PFSK-1 (cell line): ENCODE data around the gene TMEM87B.

Source experiments
- FOXP2 ChIP-seq: optimal IDR thresholded peaks from 2 replicates; pipeline ENCODE3; 2011; ENCODE audit warnings: borderline replicate concordance, control low read depth, inconsistent platforms; ENCODE audit not compliant: insufficient read depth; ENCODE audit errors: extremely low read length, extremely low read depth
- POLR2AphosphoS5 ChIP-seq: IDR thresholded peaks from 2 replicates; pipeline ENCODE4 v1.6.1; 2012; ENCODE audit warnings: low read depth, mild to moderate bottlenecking, control low read depth, low read length, moderate library complexity
- SIN3A ChIP-seq: IDR thresholded peaks from 2 replicates; pipeline ENCODE4 v1.6.1; 2012; ENCODE audit warnings: mild to moderate bottlenecking, low read length, moderate library complexity, borderline replicate concordance; ENCODE audit not compliant: insufficient read depth
- TAF1 ChIP-seq: IDR thresholded peaks from 2 replicates; pipeline ENCODE4 v1.6.1; 2012; ENCODE audit warnings: low read length, control low read depth, borderline replicate concordance; ENCODE audit not compliant: insufficient read depth
- TF ChIP-seq, protein P1 (sequence below), 2 experiments: IDR thresholded peaks; 2 replicates each; pipeline versions ENCODE4 v1.6.1 to v1.8.0; 2011 to 2012; ENCODE audit warnings: low read depth in 2 of 2, low read length in 2 of 2, control low read depth in 1 of 2, inconsistent platforms in 1 of 2, mild to moderate bottlenecking in 1 of 2, moderate library complexity in 1 of 2; ENCODE audit not compliant: insufficient read depth in 1 of 2

The TMEM87B gene

DNA sequence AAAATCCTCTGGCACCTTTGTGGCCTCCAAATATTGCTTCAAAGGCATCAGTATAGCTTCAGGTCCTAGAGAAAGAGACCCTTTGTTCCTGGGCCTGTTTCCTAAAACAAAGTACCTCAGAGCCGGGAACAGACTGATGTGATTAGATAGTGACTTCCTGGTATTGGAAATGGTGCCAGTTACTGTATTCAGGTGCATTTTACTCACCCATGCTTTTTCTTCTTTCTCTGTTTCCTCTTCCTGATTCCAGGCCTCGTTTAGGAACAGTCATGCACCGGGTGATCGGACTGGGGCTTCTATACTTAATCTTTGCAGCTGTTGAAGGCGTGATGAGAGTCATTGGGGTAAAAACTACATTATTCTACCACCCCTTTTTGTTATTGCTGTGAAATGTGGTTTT is 34.3 kb downstream of the TMEM87B start:
- TF ChIP-seq FOXP2 (no peak), TAF1 (no peak), POLR2AphosphoS5 (no peak), SIN3A (no peak)
- TF ChIP-seq, protein P1, sequence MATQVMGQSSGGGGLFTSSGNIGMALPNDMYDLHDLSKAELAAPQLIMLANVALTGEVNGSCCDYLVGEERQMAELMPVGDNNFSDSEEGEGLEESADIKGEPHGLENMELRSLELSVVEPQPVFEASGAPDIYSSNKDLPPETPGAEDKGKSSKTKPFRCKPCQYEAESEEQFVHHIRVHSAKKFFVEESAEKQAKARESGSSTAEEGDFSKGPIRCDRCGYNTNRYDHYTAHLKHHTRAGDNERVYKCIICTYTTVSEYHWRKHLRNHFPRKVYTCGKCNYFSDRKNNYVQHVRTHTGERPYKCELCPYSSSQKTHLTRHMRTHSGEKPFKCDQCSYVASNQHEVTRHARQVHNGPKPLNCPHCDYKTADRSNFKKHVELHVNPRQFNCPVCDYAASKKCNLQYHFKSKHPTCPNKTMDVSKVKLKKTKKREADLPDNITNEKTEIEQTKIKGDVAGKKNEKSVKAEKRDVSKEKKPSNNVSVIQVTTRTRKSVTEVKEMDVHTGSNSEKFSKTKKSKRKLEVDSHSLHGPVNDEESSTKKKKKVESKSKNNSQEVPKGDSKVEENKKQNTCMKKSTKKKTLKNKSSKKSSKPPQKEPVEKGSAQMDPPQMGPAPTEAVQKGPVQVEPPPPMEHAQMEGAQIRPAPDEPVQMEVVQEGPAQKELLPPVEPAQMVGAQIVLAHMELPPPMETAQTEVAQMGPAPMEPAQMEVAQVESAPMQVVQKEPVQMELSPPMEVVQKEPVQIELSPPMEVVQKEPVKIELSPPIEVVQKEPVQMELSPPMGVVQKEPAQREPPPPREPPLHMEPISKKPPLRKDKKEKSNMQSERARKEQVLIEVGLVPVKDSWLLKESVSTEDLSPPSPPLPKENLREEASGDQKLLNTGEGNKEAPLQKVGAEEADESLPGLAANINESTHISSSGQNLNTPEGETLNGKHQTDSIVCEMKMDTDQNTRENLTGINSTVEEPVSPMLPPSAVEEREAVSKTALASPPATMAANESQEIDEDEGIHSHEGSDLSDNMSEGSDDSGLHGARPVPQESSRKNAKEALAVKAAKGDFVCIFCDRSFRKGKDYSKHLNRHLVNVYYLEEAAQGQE (IDR thresholded peaks at IDR 0.05; ENCODE audit: insufficient read depth in 1 of 2, low read depth in 2 of 2, low read length in 2 of 2) = no peak

DNA sequence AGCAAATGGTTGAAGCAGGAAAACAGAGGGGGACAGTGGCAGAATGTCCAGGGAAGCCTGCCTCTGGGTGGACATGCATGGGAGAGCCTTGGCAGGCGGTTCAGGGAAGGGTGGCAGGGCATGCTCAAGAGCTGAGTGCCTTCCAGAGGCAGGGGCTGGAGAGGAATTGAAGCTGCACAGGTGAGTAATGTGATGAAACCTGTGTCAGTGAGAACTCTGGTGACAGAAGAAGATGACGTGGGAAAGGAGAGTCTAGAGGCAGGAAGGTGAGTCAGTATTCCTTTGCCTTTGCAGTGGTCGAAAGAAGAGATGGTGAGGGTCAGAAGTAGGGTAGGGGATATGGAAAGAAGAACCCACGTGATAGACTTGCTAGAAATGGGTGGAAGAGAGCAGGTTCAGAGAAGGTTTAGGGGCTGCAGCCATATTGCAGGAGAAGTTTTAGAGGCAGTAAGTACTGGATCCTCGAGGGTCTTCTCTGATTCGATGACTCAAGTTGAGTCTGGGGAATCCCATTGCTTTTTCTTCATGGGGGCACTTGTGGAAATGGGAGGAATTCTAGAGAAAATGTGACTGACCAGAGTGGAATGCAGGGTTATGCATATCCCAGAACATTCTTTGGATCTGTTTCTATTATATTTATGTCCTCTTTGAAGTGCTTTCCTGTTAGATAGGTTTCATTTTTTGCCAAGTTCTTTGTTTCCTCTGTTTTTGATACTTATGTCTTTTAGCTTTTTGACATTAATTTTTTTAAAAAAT is 37.4 kb downstream of the TMEM87B start:
- TF ChIP-seq SIN3A (no peak), POLR2AphosphoS5 (no peak), FOXP2 (no peak), TAF1 (no peak)
- TF ChIP-seq, protein P1 (IDR thresholded peaks at IDR 0.05; ENCODE audit: insufficient read depth in 1 of 2, low read depth in 2 of 2, low read length in 2 of 2) = no peak

DNA sequence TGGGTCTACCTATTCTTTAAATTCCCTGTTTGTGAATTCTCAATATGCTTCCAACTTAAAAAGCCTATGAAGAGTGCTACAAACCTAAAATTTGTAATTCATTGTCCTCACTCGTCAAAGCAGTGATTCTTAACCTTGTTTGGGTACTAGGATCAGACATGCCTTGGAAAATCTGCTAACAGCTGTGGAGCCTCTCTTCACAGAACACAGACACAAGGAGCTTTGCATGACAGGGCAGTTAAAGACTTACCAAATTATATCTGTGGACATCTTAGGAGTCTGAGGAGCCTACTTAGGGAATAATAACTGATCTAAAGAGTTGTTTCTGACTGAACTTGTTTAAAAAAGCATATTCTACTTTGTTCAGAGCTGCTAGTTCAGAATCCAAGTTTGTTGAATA is 38.1 kb downstream of the TMEM87B start:
- TF ChIP-seq SIN3A (no peak), TAF1 (no peak), FOXP2 (no peak), POLR2AphosphoS5 (no peak)
- TF ChIP-seq, protein P1 (IDR thresholded peaks at IDR 0.05; ENCODE audit: insufficient read depth in 1 of 2, low read depth in 2 of 2, low read length in 2 of 2) = no peak

DNA sequence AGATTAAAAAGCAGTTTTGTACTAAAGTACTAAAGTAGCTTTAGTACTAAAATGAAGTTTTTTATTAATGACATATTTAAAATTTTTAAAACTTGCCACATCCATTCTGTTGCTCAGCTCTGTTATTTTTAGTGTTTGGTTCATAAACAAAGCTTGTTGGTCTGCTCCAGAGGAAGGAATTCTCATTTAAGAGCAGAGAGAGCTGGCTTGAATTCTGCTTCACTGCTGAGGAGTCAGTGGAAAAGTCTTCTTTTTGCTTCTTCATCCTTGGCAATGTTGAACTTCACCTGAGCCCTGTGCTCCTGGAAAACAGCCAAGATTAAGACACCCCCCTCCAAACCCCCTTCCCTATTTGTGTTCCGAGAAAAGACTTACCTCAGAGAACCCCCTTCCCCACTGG is 40.6 kb downstream of the TMEM87B start:
- no peak for TF ChIP-seq FOXP2
- no peak for TF ChIP-seq SIN3A
- no peak for TF ChIP-seq TAF1
- TF ChIP-seq, protein P1 (IDR thresholded peaks at IDR 0.05; ENCODE audit: insufficient read depth in 1 of 2, low read depth in 2 of 2, low read length in 2 of 2) = no peak
- TF ChIP-seq POLR2AphosphoS5 = no peak

DNA sequence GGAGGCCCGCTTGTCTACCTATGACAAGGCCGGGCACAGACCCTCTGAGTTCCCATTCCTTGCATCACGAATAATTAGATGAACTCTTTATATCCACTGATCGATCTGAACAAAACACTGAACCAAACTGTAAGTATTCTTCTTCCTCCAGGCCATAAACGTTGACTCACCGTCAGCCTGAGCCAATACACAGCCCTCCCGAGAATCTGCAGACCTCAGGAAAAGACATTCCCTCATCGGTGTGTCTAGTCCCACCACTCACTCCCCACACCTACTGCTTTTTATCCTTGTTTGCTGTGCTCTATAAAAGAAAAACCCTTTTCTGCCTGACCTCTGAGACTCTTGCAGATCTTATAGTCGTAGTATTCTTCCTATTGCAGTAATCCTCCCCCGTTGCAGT is 41.0 kb downstream of the TMEM87B start:
- TF ChIP-seq POLR2AphosphoS5 (no peak), SIN3A (no peak), TAF1 (no peak), FOXP2 (no peak)
- TF ChIP-seq, protein P1 (IDR thresholded peaks at IDR 0.05; ENCODE audit: insufficient read depth in 1 of 2, low read depth in 2 of 2, low read length in 2 of 2) = no peak
